ENCODE data around the gene TSPAN1.

Gene TSPAN1

GRCh38 chr1:46186076-46186475 is 11.2 kb downstream of the TSPAN1 start:
- Histone ChIP-seq H3K79me1 (ENCODE audit: low read length) (no peaks in the 10 kb centered on the region), H3K9ac (ENCODE audit: low read length) (no peak overlapping the region), H3K23ac (ENCODE audit: low read length) (no peak overlapping the region), H2BK120ac (ENCODE audit: low read depth, low read length) (no peak overlapping the region), H3K4me3 (ENCODE audit: low read length) (no peak overlapping the region), H3K18ac (ENCODE audit: low read length) (no peak overlapping the region), H2BK5ac (ENCODE audit: low read length) (no peak overlapping the region), H4K5ac (ENCODE audit: low read length) (no peak overlapping the region), H2AK5ac (ENCODE audit: low read length) (no peak overlapping the region), H3K79me2 (ENCODE audit: control insufficient read depth, insufficient read depth, low read length) (no peaks in the 10 kb centered on the region), H3K27me3 (ENCODE audit: insufficient read depth, low read length, poor library complexity) (no peaks in the 10 kb centered on the region), H3K4me2 (ENCODE audit: low read length) (no peak overlapping the region), H3K4ac (ENCODE audit: low read depth, low read length) (no peak overlapping the region), H4K8ac (ENCODE audit: low read depth, low read length) (no peak overlapping the region), H2BK15ac (replicated peaks; ENCODE audit: low read depth) (no peak overlapping the region), H3K36me3 (ENCODE audit: control insufficient read depth, insufficient read depth, low read length) (peaks cover 3% of the 10 kb centered on the region), H3K56ac (ENCODE audit: low read length) (no peak overlapping the region), H3K27ac (ENCODE audit: low read depth, low read length) (no peak overlapping the region), H3K4me1 (ENCODE audit: control insufficient read depth, low read depth, low read length) (no peaks in the 10 kb centered on the region)
- no peak for DNase-seq
- WGBS (ENCODE audit: extremely low coverage, insufficient coverage, low lambda C conversion rate), result no CpG with 5 or more reads among the region's 2 CpGs

DNA sequence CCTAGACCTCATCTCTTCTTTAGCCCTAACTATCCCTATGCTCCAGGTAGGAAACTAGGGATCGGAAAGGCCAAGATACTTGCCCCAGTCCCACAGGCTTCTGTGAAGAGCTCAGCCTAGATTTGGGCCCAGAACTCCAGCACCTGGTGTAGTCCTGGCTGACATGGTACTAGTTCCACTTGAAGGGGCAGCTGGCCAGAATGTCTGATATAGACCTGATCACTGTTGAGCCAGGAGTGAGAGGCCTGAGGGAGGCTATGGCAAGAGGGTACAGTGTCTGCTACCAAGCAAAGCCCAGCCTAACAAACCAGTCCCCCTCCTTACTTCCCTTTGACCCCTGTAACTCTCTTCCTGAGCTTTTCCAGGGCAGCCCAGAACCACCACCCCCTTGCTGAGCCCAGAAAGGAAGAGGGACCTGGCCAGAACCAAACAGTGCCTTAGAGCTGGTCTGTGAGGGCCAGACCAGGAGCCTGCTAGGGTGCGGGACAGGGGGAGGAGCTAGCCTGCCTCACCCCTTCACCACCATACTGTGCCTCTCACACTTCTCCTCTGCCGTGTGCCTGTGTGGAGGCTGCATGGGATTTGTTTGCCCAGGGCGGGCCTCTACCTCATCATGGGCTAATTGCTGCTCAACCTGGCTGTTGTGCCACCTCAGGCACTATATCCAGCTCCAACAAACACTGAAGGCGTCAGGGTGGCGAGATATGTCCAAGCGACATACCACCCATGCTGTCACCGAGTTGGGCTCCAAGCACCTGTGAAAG is 12.4 kb downstream of the TSPAN1 start:
- H3K4me3 ChIP-seq (ENCODE audit: low read length), result no peak overlapping the region
- no CpG with 5 or more reads among the region's 8 CpGs for WGBS (ENCODE audit: extremely low coverage, insufficient coverage, low lambda C conversion rate)
- no peak overlapping the region for H3K56ac ChIP-seq (ENCODE audit: low read length)
- no peak overlapping the region for H2AK5ac ChIP-seq (ENCODE audit: low read length)
- H4K5ac ChIP-seq (ENCODE audit: low read length), result no peak overlapping the region
- H3K79me1 ChIP-seq (ENCODE audit: low read length), result no peaks in the 10 kb centered on the region
- no peaks in the 10 kb centered on the region for H3K79me2 ChIP-seq (ENCODE audit: control insufficient read depth, insufficient read depth, low read length)
- no peak overlapping the region for H3K27ac ChIP-seq (ENCODE audit: low read depth, low read length)
- DNase-seq, result no peak
- H3K4me1 ChIP-seq (ENCODE audit: control insufficient read depth, low read depth, low read length), result no peaks in the 10 kb centered on the region
- no peak overlapping the region for H2BK5ac ChIP-seq (ENCODE audit: low read length)
- no peak overlapping the region for H3K9ac ChIP-seq (ENCODE audit: low read length)
- no peak overlapping the region for H2BK120ac ChIP-seq (ENCODE audit: low read depth, low read length)
- no peaks in the 10 kb centered on the region for H3K27me3 ChIP-seq (ENCODE audit: insufficient read depth, low read length, poor library complexity)
- no peak overlapping the region for H3K4ac ChIP-seq (ENCODE audit: low read depth, low read length)
- no peak overlapping the region for H4K8ac ChIP-seq (ENCODE audit: low read depth, low read length)
- no peak overlapping the region for H2BK15ac ChIP-seq (replicated peaks; ENCODE audit: low read depth)
- H3K18ac ChIP-seq (ENCODE audit: low read length), result no peak overlapping the region
- no peak overlapping the region for H3K23ac ChIP-seq (ENCODE audit: low read length)
- peaks cover 7% of the 10 kb centered on the region for H3K36me3 ChIP-seq (ENCODE audit: control insufficient read depth, insufficient read depth, low read length)
- H3K4me2 ChIP-seq (ENCODE audit: low read length), result no peak overlapping the region

DNA sequence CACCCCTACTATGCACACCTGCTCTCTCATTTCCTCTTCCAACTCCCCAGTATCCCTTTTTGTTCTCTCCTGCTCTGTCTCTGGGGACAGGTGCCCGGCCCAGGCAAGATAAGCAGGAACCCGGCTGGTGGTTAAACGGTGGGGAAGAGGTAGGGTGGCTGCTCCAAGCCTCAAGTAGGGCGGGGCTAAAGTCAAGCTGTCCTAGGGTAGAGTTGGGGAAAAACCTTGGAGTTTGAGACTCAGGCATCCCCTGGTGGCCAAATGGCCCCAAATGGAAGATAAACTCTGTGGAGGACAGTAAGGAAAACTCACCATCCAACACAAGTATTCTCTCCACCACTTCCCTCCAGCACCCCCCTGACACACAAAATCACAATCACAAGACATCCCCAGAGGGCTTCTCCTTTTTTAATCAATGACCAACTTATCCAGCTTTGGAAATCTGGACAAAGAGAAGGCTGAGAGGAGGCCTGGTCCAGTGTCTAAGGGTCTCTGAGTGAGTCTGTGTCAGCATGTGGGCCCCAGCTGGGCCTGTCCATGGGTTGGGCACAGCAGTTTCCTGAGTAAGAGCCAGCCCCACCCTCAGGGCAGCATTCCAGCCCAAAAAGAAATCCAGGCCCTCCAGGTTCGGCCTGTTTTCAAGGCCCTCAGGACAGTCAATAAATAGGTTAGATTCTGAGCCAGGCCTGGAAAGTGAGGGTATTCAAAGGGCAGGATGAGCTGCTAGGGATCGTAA is 13.6 kb downstream of the TSPAN1 start:
- Histone ChIP-seq H3K23ac (ENCODE audit: low read length) (no peak overlapping the region), H3K27ac (ENCODE audit: low read depth, low read length) (no peak overlapping the region), H3K79me1 (ENCODE audit: low read length) (no peaks in the 10 kb centered on the region), H3K4ac (ENCODE audit: low read depth, low read length) (no peak overlapping the region), H2BK15ac (replicated peaks; ENCODE audit: low read depth) (no peak overlapping the region), H3K79me2 (ENCODE audit: control insufficient read depth, insufficient read depth, low read length) (no peaks in the 10 kb centered on the region), H2BK5ac (ENCODE audit: low read length) (no peak overlapping the region), H4K8ac (ENCODE audit: low read depth, low read length) (no peak overlapping the region), H3K4me1 (ENCODE audit: control insufficient read depth, low read depth, low read length) (no peaks in the 10 kb centered on the region), H3K18ac (ENCODE audit: low read length) (no peak overlapping the region), H3K9ac (ENCODE audit: low read length) (no peak overlapping the region), H2BK120ac (ENCODE audit: low read depth, low read length) (no peak overlapping the region), H3K4me3 (ENCODE audit: low read length) (no peak overlapping the region), H3K36me3 (ENCODE audit: control insufficient read depth, insufficient read depth, low read length) (peaks cover 11% of the 10 kb centered on the region), H3K4me2 (ENCODE audit: low read length) (no peak overlapping the region), H2AK5ac (ENCODE audit: low read length) (no peak overlapping the region), H3K56ac (ENCODE audit: low read length) (no peak overlapping the region), H3K27me3 (ENCODE audit: insufficient read depth, low read length, poor library complexity) (no peaks in the 10 kb centered on the region), H4K5ac (ENCODE audit: low read length) (no peak overlapping the region)
- no CpG with 5 or more reads among the region's 6 CpGs for WGBS (ENCODE audit: extremely low coverage, insufficient coverage, low lambda C conversion rate)
- DNase-seq, result no peak

DNA sequence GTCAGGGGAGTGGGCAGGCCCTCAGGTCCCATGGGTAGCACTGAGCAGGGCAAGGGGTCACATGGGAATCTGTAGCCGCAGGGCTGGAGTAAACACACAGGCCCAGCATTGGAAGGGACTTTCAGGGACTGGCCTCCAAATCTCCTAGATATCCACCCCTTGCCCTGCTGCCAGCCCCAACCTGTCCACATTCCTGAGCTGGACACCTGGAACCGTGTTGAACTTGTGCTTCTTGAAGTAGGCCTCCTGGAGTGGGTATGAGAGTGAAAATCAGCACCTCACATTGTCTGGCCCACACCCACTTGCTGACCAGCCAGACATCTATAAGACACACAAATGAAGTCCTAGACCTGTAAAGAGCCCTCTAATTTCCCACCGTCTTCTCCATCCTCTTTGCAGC is 15.7 kb downstream of the TSPAN1 start:
- WGBS (ENCODE audit: extremely low coverage, insufficient coverage, low lambda C conversion rate), result no CpG with 5 or more reads among the region's 3 CpGs
- Histone ChIP-seq H3K4me1 (ENCODE audit: control insufficient read depth, low read depth, low read length) (no peaks in the 10 kb centered on the region), H3K4me3 (ENCODE audit: low read length) (no peak overlapping the region)

GRCh38 chr1:46191033-46191701 is 16.3 kb downstream of the TSPAN1 start:
- Histone ChIP-seq H3K4me1 (ENCODE audit: control insufficient read depth, low read depth, low read length) (no peaks in the 10 kb centered on the region), H2AK5ac (ENCODE audit: low read length) (no peak overlapping the region), H3K4me2 (ENCODE audit: low read length) (no peak overlapping the region), H3K4ac (ENCODE audit: low read depth, low read length) (no peak overlapping the region), H3K27me3 (ENCODE audit: insufficient read depth, low read length, poor library complexity) (no peaks in the 10 kb centered on the region), H3K36me3 (ENCODE audit: control insufficient read depth, insufficient read depth, low read length) (peaks cover 11% of the 10 kb centered on the region), H3K18ac (ENCODE audit: low read length) (no peak overlapping the region), H3K27ac (ENCODE audit: low read depth, low read length) (no peak overlapping the region), H4K5ac (ENCODE audit: low read length) (no peak overlapping the region), H2BK15ac (replicated peaks; ENCODE audit: low read depth) (no peak overlapping the region), H3K4me3 (ENCODE audit: low read length) (no peak overlapping the region), H3K79me2 (ENCODE audit: control insufficient read depth, insufficient read depth, low read length) (no peaks in the 10 kb centered on the region), H3K56ac (ENCODE audit: low read length) (no peak overlapping the region), H3K9ac (ENCODE audit: low read length) (no peak overlapping the region), H4K8ac (ENCODE audit: low read depth, low read length) (no peak overlapping the region), H2BK120ac (ENCODE audit: low read depth, low read length) (no peak overlapping the region), H3K23ac (ENCODE audit: low read length) (no peak overlapping the region), H3K79me1 (ENCODE audit: low read length) (no peaks in the 10 kb centered on the region), H2BK5ac (ENCODE audit: low read length) (no peak overlapping the region)
- WGBS (ENCODE audit: extremely low coverage, insufficient coverage, low lambda C conversion rate), result no CpG with 5 or more reads among the region's 9 CpGs
- no peak for DNase-seq

More for the DNA sequence above, 15.7 kb downstream of the TSPAN1 start:
- no peak overlapping the region for H4K5ac ChIP-seq (ENCODE audit: low read length)
- no peak overlapping the region for H4K8ac ChIP-seq (ENCODE audit: low read depth, low read length)
- no peak for DNase-seq
- no peaks in the 10 kb centered on the region for H3K79me2 ChIP-seq (ENCODE audit: control insufficient read depth, insufficient read depth, low read length)
- no peak overlapping the region for H3K4ac ChIP-seq (ENCODE audit: low read depth, low read length)
- H3K79me1 ChIP-seq (ENCODE audit: low read length), result no peaks in the 10 kb centered on the region
- no peaks in the 10 kb centered on the region for H3K27me3 ChIP-seq (ENCODE audit: insufficient read depth, low read length, poor library complexity)
- no peak overlapping the region for H2BK5ac ChIP-seq (ENCODE audit: low read length)
- no peak overlapping the region for H2AK5ac ChIP-seq (ENCODE audit: low read length)
- H3K56ac ChIP-seq (ENCODE audit: low read length), result no peak overlapping the region
- H3K18ac ChIP-seq (ENCODE audit: low read length), result no peak overlapping the region
- no peak overlapping the region for H3K4me2 ChIP-seq (ENCODE audit: low read length)
- no peak overlapping the region for H3K9ac ChIP-seq (ENCODE audit: low read length)
- H3K27ac ChIP-seq (ENCODE audit: low read depth, low read length), result no peak overlapping the region
- H2BK15ac ChIP-seq (replicated peaks; ENCODE audit: low read depth), result no peak overlapping the region
- H2BK120ac ChIP-seq (ENCODE audit: low read depth, low read length), result no peak overlapping the region
- peaks cover 11% of the 10 kb centered on the region for H3K36me3 ChIP-seq (ENCODE audit: control insufficient read depth, insufficient read depth, low read length)
- H3K23ac ChIP-seq (ENCODE audit: low read length), result no peak overlapping the region
